ENCODE results near the gene XPO5.

Gene XPO5

GRCh38 chr6:43496370-43497128 is 79.3 kb downstream of the XPO5 start:
- FAIRE-seq, result no peak

GRCh38 chr6:43495409-43495941 is 80.4 kb downstream of the XPO5 start:
- FAIRE-seq, result no peak

- FAIRE-seq, result no peak
These were observed 81.1 kb downstream of the XPO5 start for GRCh38 chr6:43494766-43495165.

GRCh38 chr6:43494321-43494720 is 81.5 kb downstream of the XPO5 start:
- no peak for FAIRE-seq

- no peak for FAIRE-seq
These were observed 82.0 kb downstream of the XPO5 start for GRCh38 chr6:43493833-43494232.

- FAIRE-seq, result no peak
These were observed 82.6 kb downstream of the XPO5 start for GRCh38 chr6:43493230-43493629.

- no peak for FAIRE-seq
These were observed 83.2 kb downstream of the XPO5 start for GRCh38 chr6:43492673-43493072.

GRCh38 chr6:43491750-43492661 is 83.8 kb downstream of the XPO5 start:
- no peak for FAIRE-seq

GRCh38 chr6:43490523-43490939 is 85.3 kb downstream of the XPO5 start:
- no peak for FAIRE-seq

GRCh38 chr6:43489277-43490072 is 86.4 kb downstream of the XPO5 start:
- no peak for FAIRE-seq

GRCh38 chr6:43488667-43489276 is 87.1 kb downstream of the XPO5 start:
- no peak for FAIRE-seq

- FAIRE-seq, result no peak
These were observed 94.1 kb downstream of the XPO5 start for GRCh38 chr6:43481591-43482236.

GRCh38 chr6:43481075-43481474 is 94.8 kb downstream of the XPO5 start:
- FAIRE-seq, result no peak

GRCh38 chr6:43478008-43478372 is 97.8 kb downstream of the XPO5 start:
- no peak for FAIRE-seq

- FAIRE-seq, result no peak
These were observed 98.4 kb downstream of the XPO5 start, which contains the start of gene TJAP1 for GRCh38 chr6:43477235-43478007. Gene TJAP1 (plus strand): TSS chr6:43477570. CDS start chr6:43499002, 21,432 bp downstream.

- no peak for FAIRE-seq
These were observed 99.1 kb downstream of the XPO5 start for GRCh38 chr6:43476746-43477145.

GRCh38 chr6:43475516-43475915 is 100.3 kb downstream of the XPO5 start:
- no peak for FAIRE-seq

GRCh38 chr6:43472515-43472914 is 103.3 kb downstream of the XPO5 start:
- FAIRE-seq, result no peak

Measured in colon (tissue), 2 donors.